Body of pancreas (tissue), 4 donors: ENCODE results near the gene DOHH. TPM values are rescaled to one million over a fixed set of nuclear protein-coding genes. Genes with fewer than 3 reads are reported as not detected.

Source experiments
- ATAC-seq: fragments of 150-250 bp; one replicate; pipeline ENCODE4 v1.9.1; 2016
- DNase-seq, 4 donors: peaks; one replicate each; pipeline ENCODE4 v3.0.0-alpha.2; 2019
- H3K27ac ChIP-seq, 4 donors: fragments of 200-600 bp; sonication (generic); 1 replicate in 3 of 4; 2 replicates in 1 of 4; pipeline versions ENCODE4 v1.5.1 to v1.6.1; 2016 to 2019; ENCODE audit warnings: mild to moderate bottlenecking in 1 of 4, mixed read lengths in 1 of 4, moderate library complexity in 1 of 4
- H3K27me3 ChIP-seq, 2 donors: fragments of 200-600 bp; sonication (generic); one replicate each; pipeline ENCODE4 v1.6.0; 2016; ENCODE audit warnings: mild to moderate bottlenecking in 1 of 2
- H3K36me3 ChIP-seq, 2 donors: fragments of 200-600 bp; sonication (generic); replicated peaks in 1 of 2; 2 replicates each; pipeline ENCODE4 v1.5.1; 2016; ENCODE audit warnings: low read depth in 2 of 2; ENCODE audit not compliant: insufficient read depth in 1 of 2
- H3K4me1 ChIP-seq: fragments of 200-600 bp; sonication (generic); one replicate; pipeline ENCODE4 v1.6.0; 2016
- H3K4me3 ChIP-seq, 2 donors: fragments of 200-600 bp; sonication (generic); 1 replicate in 1 of 2; 2 replicates in 1 of 2; pipeline ENCODE4 v1.5.1; 2016 to 2019
- H3K9me3 ChIP-seq, 3 donors: fragments of 200-600 bp; sonication (generic); 1 replicate in 2 of 3; 2 replicates in 1 of 3; pipeline ENCODE4 v1.5.1; 2016
- POLR2A ChIP-seq, 3 donors: fragments of 450-650 bp; IDR thresholded peaks; one replicate each; pipeline ENCODE4 v1.6.1; 2016; ENCODE audit warnings: antibody characterized with exemption in 3 of 3, mild to moderate bottlenecking in 2 of 3
- WGBS, 2 donors: methylation state at CpG; one replicate each; pipeline ENCODE4 v1.1.5; 2017; 5-methylcytosine and 5-hydroxymethylcytosine counted together
- intact Hi-C: fragments of 100-400 bp; cut with DNase I; formaldehyde crosslinking; loops from one replicate; pipeline ENCODE4 v1.15.1; 2023
- small RNA-seq: library from RNA; depleted of rRNA; stranded (forward); fragments of <200 nt; gene quantifications from one replicate; pipeline ENCODE3, GENCODE V24; 2016
- total RNA-seq, 2 donors: library from RNA; depleted of rRNA; stranded (reverse); fragments of >200 nt; gene quantifications; one replicate each; pipeline ENCODE4 v1.1.0, GENCODE V29; 2016
- TF ChIP-seq, protein P1 (sequence below), 7 experiments: fragments of 450-650 bp in 4 of 7; fragments of 200-600 bp in 3 of 7; sonication (generic) in 3 of 7; IDR thresholded peaks; one replicate each; pipeline ENCODE4 v1.5.1; 2016 to 2019; ENCODE audit warnings: antibody characterized with exemption in 7 of 7

DOHH gene
- total RNA-seq, 2 donors from 2014 or later = 9.3 to 17.5 TPM

DNA sequence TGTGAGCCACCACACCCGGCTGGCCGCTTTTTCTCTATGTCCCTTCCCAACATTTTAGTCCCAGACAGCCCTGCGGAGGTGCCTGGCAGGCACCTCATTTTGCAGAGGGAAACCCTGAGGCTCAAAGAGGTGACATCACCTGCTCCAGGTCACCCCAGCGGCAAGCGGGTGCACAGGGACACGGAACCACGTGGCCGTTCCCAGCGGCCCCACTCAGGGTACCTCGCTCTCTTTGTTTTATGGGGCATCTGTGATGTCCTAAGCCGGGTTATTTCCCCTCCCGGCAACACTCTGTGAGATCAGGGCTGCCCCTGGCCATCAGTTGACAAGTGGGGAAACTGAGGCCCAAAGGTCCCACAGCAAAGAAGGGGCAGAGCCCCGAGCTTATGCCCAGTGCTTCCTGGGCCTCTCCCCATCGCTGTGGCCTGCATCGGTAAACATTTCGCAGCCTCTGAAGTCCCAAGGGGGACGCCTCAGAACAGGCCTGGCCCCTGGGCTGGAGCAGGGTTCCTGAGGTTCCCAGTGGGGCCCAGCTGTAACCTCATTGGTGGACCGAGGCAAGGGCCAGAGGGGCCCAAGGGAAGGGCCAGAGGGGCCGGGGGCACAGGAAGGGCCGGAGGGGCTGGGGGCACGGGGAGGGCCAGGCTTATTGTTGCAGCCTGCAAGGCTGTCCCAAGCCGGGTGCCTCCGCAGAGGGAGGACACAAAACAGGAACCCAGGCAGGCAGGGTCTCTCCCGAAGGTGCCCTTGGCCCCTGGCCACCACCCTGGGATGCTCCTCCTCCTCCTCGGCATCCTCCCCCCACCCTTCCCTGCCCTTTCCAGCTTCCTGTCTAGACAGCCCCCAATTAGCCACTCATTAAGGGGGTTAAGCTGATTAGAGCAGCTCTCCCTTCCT is 59.1 kb downstream of the DOHH start:
- WGBS, 2 donors = 80 to 91% methylated on average over 24 to 25 of the region's 25 CpGs
- DNase-seq (no peak), ATAC-seq (no peak)
- H3K27me3 ChIP-seq = no peaks in the 10 kb centered on the region
- intact Hi-C loops = no loop called here
- H3K27ac ChIP-seq = peak overlapping the region in 1 of 4 donors; percentile 40
- no peaks in the 10 kb centered on the region for H3K4me1 ChIP-seq
- peaks cover 7 to 19% of the 10 kb centered on the region in 2 donors for H3K36me3 ChIP-seq
- TF ChIP-seq POLR2A (IDR thresholded peaks at IDR 0.05) = no peak
- TF ChIP-seq, protein P1, sequence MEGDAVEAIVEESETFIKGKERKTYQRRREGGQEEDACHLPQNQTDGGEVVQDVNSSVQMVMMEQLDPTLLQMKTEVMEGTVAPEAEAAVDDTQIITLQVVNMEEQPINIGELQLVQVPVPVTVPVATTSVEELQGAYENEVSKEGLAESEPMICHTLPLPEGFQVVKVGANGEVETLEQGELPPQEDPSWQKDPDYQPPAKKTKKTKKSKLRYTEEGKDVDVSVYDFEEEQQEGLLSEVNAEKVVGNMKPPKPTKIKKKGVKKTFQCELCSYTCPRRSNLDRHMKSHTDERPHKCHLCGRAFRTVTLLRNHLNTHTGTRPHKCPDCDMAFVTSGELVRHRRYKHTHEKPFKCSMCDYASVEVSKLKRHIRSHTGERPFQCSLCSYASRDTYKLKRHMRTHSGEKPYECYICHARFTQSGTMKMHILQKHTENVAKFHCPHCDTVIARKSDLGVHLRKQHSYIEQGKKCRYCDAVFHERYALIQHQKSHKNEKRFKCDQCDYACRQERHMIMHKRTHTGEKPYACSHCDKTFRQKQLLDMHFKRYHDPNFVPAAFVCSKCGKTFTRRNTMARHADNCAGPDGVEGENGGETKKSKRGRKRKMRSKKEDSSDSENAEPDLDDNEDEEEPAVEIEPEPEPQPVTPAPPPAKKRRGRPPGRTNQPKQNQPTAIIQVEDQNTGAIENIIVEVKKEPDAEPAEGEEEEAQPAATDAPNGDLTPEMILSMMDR (IDR thresholded peaks at IDR 0.05) = no peak
- no peak overlapping the region for H3K4me3 ChIP-seq
- H3K9me3 ChIP-seq = no peaks in the 10 kb centered on the region

Small RNAs within 50 kb of the gene (small RNA-seq; reads per million reads assigned to genes)
- not detected for gene RF00212

Other genes with a start within 250 kb of the DOHH start
- 100 to 1,000 TPM; 178 to 186 TPM for gene NFIC, start 134.1 kb downstream of the DOHH start, total RNA-seq
- 10 to 100 TPM in 1 of 2 donors, 1 to 10 TPM in 1; 7.6 to 11.4 TPM for gene SMIM24, start 20.1 kb downstream of the DOHH start, total RNA-seq
- gene SMIM44, start 17.2 kb downstream of the DOHH start, total RNA-seq = not detected
- 10 to 100 TPM; 16.6 to 20.1 TPM for gene FZR1, start 5.6 kb upstream of the DOHH start, total RNA-seq
- gene TEKTIP1, start 38.5 kb upstream of the DOHH start, total RNA-seq = 1 to 10 TPM in 1 of 2 donors, not detected in 1; 1.3 TPM
- gene MFSD12, start 56.9 kb upstream of the DOHH start, total RNA-seq = 10 to 100 TPM; 64.3 to 78.8 TPM
- gene HMG20B, start 72.3 kb upstream of the DOHH start, total RNA-seq = 10 to 100 TPM; 66.7 to 91.0 TPM
- gene GIPC3, start 84.8 kb upstream of the DOHH start, total RNA-seq = under 1 TPM; 0.78 to 0.99 TPM
- 1 to 10 TPM in 1 of 2 donors, under 1 TPM in 1; 0.52 to 3.0 TPM for gene TBXA2R, start 106.2 kb upstream of the DOHH start, total RNA-seq
- gene CACTIN, start 126.1 kb upstream of the DOHH start, total RNA-seq = 10 to 100 TPM; 16.3 to 23.4 TPM
- 10 to 100 TPM; 16.6 to 30.7 TPM for gene PIP5K1C, start 199.8 kb upstream of the DOHH start, total RNA-seq
- 10 to 100 TPM; 15.8 to 21.4 TPM for gene TJP3, start 207.7 kb upstream of the DOHH start, total RNA-seq